KOPT-K1 (cell line): ENCODE measurements around the gene SMIM13.

Experiments
- H3K27ac ChIP-seq: fragments of 200-600 bp; sonication (generic); 2 replicates; pipeline ENCODE4 v1.5.1; 2016; ENCODE audit warnings: antibody characterized with exemption, mild to moderate bottlenecking, low read depth, low read length; ENCODE audit not compliant: poor library complexity, severe bottlenecking
- H3K36me3 ChIP-seq: fragments of 200-600 bp; sonication (generic); 2 replicates; pipeline ENCODE4 v1.5.1; 2017; ENCODE audit warnings: antibody characterized with exemption, mild to moderate bottlenecking, low read length, moderate library complexity; ENCODE audit not compliant: insufficient read depth
- H3K9me3 ChIP-seq: fragments of 200-600 bp; sonication (generic); 2 replicates; pipeline ENCODE4 v1.5.1; 2017; ENCODE audit warnings: antibody characterized with exemption, low read length, mild to moderate bottlenecking; ENCODE audit not compliant: insufficient read depth, poor library complexity, severe bottlenecking

SMIM13 gene

GRCh38 chr6:11123978-11124377 lies 30.3 kb downstream of the SMIM13 start:
- H3K36me3 ChIP-seq = 0 out of 2 replicates have a peak, but pooled peaks cover 4% of the 10 kb centered on the region

DNA sequence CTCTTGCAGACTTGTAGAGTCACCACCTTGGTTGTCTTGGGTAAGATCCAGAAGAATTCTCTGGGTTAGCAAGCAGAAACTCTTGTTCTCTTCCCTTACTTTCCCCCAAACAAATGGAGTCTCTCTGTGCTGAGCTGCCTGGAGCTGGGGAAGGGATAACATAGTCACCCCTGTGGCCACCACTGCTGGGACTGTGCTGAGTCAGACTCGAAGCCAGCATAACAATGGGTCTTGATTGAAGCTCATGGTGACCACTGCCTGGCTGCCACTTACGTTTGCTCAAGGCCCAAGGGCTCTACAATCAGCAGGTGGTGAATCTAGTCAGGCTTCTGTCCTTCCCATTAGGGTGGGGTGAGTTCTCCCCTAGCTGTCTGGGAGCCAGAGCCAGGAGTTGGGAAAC lies 33.2 kb downstream of the SMIM13 start:
- Histone ChIP-seq H3K9me3 (no peaks in the 10 kb centered on the region), H3K27ac (no peak overlapping the region), H3K36me3 (0 out of 2 replicates have a peak, but pooled peaks cover 4% of the 10 kb centered on the region)

More at GRCh38 chr6:11123978-11124377, 30.3 kb downstream of the SMIM13 start:
- Histone ChIP-seq H3K27ac (no peak overlapping the region), H3K9me3 (no peaks in the 10 kb centered on the region)

- Histone ChIP-seq H3K9me3 (no peaks in the 10 kb centered on the region), H3K36me3 (0 out of 2 replicates have a peak, but pooled peaks cover 4% of the 10 kb centered on the region), H3K27ac (no peak overlapping the region)
Observed at GRCh38 chr6:11128608-11129007, 35.0 kb downstream of the SMIM13 start.

DNA sequence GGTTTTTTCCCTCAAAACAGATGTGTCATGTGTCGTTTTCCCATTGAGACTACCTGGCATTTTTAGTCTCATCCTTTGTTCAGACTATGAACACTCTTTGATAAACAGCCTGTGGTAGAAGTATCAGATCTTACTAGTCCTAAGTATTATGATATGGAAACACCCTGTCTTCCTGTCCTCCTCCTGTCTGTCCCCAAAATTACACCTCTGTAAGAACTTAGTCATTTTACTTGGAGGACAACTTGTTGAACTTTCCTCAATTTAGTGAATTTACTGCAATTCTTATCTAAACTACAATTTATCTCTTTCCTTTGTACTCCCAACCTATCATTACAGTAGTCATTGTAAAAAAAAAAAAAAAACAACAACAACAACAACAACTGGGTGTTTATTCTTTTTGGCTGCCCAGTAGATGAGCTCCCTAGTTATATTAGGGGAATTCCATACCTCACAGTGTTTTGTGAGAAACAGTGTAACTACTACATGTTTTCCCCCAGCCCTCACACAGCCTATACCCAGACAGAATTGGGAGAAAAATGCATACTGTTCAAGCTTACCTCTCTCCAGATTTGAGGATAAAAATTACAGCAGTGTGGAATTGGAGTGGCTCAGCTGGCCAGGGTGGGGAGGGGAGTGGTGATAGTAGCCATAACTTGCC lies 36.4 kb downstream of the SMIM13 start:
- Histone ChIP-seq H3K36me3 (peaks cover 12% of the 10 kb centered on the region), H3K27ac (no peak overlapping the region), H3K9me3 (no peaks in the 10 kb centered on the region)

- H3K27ac ChIP-seq = no peak overlapping the region
- H3K9me3 ChIP-seq = no peaks in the 10 kb centered on the region
- peaks cover 18% of the 10 kb centered on the region for H3K36me3 ChIP-seq
Observed at GRCh38 chr6:11130605-11131004, 37.0 kb downstream of the SMIM13 start.

DNA sequence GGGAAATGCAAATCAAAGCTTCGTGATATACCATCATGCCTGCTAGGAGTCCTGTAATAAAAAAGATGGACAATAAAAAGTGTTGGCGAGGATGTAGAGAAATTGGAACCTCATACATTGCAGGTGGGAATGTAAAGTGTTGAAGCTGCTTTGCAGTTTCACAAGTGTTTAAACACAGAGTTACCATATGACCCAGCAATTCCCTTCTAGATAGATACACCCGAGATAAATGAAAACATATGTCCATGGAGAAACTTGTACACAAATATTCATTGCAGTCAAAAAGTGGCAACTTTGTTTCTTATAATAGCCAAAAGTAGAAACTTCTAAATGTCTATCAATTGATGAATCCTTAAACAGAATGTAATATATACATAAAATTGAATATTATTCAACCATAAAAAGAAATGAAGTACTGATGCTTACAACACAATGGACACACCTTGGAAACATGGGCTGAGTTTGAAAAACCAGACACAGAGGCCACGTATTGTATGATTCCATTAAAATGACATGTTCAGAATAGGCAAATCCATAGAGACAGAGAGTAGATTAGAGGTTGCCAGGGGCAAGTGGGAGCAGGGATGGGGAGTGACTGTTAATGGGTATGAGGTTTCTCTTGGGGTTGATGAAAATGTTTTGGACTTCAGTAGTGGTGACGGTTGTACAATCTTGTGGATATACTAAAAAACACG lies 38.7 kb downstream of the SMIM13 start:
- Histone ChIP-seq H3K27ac (no peak overlapping the region), H3K36me3 (peaks cover 23% of the 10 kb centered on the region)

DNA sequence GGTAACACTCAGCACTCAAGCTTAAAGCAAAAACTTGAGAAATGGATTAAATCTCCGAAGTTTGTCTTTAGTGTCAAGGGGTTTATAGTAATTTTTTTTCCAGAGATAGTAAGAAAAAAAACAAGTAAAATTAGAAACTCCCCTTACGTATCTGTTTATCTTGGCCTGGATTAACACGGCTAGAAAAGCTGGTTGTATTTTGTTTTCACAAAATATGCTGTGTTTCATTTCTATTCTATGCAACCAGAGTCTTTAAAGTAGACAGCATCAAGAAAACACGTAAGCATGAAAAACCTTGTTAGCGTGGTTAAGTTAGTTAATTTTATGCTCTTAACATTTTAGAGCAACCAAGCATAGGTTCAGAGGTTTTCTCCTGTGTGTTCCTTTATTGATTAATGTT lies 39.6 kb downstream of the SMIM13 start:
- Histone ChIP-seq H3K9me3 (no peaks in the 10 kb centered on the region), H3K36me3 (peaks cover 23% of the 10 kb centered on the region), H3K27ac (no peak overlapping the region)

More for the DNA sequence above, 38.7 kb downstream of the SMIM13 start:
- no peaks in the 10 kb centered on the region for H3K9me3 ChIP-seq

GRCh38 chr6:11136809-11137208 lies 43.2 kb downstream of the SMIM13 start:
- no peaks in the 10 kb centered on the region for H3K9me3 ChIP-seq
- no peak overlapping the region for H3K27ac ChIP-seq
- peaks cover 23% of the 10 kb centered on the region for H3K36me3 ChIP-seq

- Histone ChIP-seq H3K27ac (no peak overlapping the region), H3K36me3 (peaks cover 22% of the 10 kb centered on the region), H3K9me3 (no peaks in the 10 kb centered on the region)
Observed at GRCh38 chr6:11139051-11139960, 45.7 kb downstream of the SMIM13 start.

DNA sequence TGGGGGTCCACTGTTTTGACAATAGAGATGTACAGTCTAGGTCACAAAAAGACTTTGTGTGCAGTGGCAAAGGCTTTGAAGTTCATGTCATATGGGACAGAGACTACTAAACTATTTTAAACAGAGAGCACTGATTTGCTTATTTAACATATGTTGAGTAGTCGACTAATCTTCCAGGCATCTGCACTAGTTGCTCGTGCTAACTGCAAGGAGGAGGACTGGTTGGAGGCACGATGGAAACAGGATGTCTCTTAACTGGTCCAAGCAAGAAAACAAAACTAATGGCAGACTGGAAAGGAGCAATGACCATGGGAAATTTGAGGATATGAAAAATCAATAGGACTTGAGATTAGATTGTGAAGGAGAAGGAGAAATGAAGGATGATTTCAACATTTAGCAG lies 46.4 kb downstream of the SMIM13 start:
- Histone ChIP-seq H3K9me3 (no peaks in the 10 kb centered on the region), H3K27ac (no peak overlapping the region), H3K36me3 (peaks cover 14% of the 10 kb centered on the region)

DNA sequence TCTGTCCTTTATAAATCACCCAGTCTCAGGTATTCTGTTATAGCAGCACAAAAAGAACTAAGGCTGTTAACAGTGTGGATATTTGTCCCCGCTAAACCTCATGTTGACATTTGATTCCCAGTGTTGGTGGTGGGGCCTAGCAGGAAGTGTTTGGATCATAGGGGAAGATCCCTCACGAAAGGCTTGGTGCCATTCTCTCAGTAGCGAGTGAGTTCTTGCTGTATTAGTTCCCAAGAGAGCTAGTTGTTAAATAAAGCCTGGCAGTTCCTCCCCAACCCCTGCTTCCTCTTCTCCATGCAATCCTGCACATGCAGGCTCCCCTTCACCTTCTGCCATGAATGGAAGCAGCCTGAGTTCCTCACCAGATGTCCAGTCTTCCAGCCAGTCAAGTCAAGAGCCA lies 47.7 kb downstream of the SMIM13 start:
- H3K9me3 ChIP-seq = no peaks in the 10 kb centered on the region
- peaks cover 2% of the 10 kb centered on the region; the same call in 1 of the 2 replicates for H3K36me3 ChIP-seq
- no peak overlapping the region for H3K27ac ChIP-seq

- Histone ChIP-seq H3K36me3 (no peaks in the 10 kb centered on the region), H3K27ac (no peak overlapping the region), H3K9me3 (no peaks in the 10 kb centered on the region)
Observed at GRCh38 chr6:11142296-11143027, 48.8 kb downstream of the SMIM13 start.

DNA sequence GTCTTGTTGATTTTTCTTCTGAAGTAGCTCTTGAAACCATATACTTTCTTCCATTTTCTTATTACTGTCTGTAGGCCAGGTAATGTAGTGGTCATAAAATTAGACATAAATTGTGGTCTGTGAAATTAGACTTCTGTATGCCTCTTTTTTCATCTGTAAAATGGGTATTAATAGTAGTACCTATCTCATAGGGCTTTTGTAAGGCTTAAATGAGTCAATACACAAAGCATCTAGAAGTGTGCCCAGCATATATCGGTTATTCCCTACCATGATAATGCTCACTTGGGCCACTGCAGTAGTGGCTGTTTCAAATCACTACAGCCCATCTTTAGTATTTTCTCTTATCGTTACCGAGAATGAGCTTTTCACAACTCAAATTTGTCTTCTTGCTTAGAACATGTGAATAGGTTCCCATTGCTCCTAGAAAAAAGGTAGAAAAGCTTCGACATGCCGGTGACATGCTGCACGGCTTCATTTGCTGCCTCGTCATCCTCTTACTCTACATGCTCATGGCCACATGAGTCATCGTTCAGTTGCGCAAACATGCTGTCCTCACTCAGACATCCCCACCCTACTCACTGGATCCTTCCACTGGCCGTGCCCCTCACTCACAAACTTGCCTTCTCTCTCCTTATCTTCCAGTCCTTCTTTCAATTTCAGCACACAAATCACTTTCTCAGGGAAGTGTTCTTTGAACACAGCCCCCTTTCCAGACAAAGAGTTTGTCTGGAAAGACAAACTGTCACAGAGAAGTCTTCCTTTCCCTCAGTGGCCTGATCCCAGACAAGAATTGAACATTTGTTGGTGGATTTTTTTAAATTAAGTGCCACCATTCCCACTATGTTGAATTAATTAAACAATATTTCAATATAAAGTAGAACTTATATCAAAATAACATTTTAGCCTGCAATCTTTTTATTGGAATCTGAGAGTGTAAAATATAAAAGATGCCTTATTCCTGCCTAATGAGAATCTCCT lies 50.0 kb downstream of the SMIM13 start:
- no peak overlapping the region for H3K27ac ChIP-seq
- H3K9me3 ChIP-seq = no peaks in the 10 kb centered on the region
- H3K36me3 ChIP-seq = no peaks in the 10 kb centered on the region
